Testis (tissue), 3 donors: ENCODE results near the gene ZPR1. TPM values are rescaled to one million over a fixed set of nuclear protein-coding genes. Genes with fewer than 3 reads are reported as not detected.

Experiments
- DNase-seq: peaks from one replicate; pipeline ENCODE4 v3.0.0-alpha.2; 2019
- H3K27ac ChIP-seq, 2 donors: fragments of 200-600 bp; sonication (generic); one replicate each; pipeline ENCODE4 v1.5.1; 2019
- H3K27me3 ChIP-seq: fragments of 200-600 bp; sonication (generic); one replicate; pipeline ENCODE4 v1.5.1; 2019
- H3K36me3 ChIP-seq: fragments of 200-600 bp; sonication (generic); one replicate; pipeline ENCODE4 v1.5.1; 2017; ENCODE audit warnings: low read depth; ENCODE audit errors: missing control alignments
- H3K4me1 ChIP-seq: fragments of 200-600 bp; sonication (generic); one replicate; pipeline ENCODE4 v1.5.1; 2019
- H3K4me3 ChIP-seq, 2 donors: fragments of 200-600 bp; sonication (generic); one replicate each; pipeline ENCODE4 v1.5.1; 2017 to 2019
- H3K9me3 ChIP-seq: fragments of 200-600 bp; sonication (generic); one replicate; pipeline ENCODE4 v1.5.1; 2017
- POLR2A ChIP-seq: fragments of 450-650 bp; IDR thresholded peaks from one replicate; pipeline ENCODE4 v1.6.1; 2017; ENCODE audit warnings: antibody characterized with exemption, mild to moderate bottlenecking, moderate library complexity
- WGBS, 2 donors: methylation state at CpG; one replicate each; pipeline ENCODE4 v1.1.5; 2018; 5-methylcytosine and 5-hydroxymethylcytosine counted together
- intact Hi-C: fragments of 100-400 bp; cut with DNase I; formaldehyde crosslinking; loops from one replicate; pipeline ENCODE4 v1.15.1; 2023; ENCODE audit warnings: low total_unique reads
- polyA plus RNA-seq: library from polyadenylated mRNA; stranded (reverse); fragments of 350-450 nt; fragmentation: Illumina TruSeq; extraction: RNeasy Lipid Tissue Mini Kit (QIAGEN cat#74804); gene quantifications from one replicate; pipeline ENCODE4 v1.2.3, GENCODE V29; 2014; ENCODE audit warnings: low read depth, low replicate concordance; ENCODE audit not compliant: insufficient read depth
- total RNA-seq, 2 donors: library from RNA; depleted of rRNA; stranded (reverse); fragments of >200 nt; gene quantifications; one replicate each; pipeline ENCODE4 v1.2.3, GENCODE V29; 2016
- TF ChIP-seq, protein P1 (sequence below), 3 experiments: fragments of 450-650 bp in 2 of 3; fragments of 200-600 bp in 1 of 3; sonication (generic) in 1 of 3; IDR thresholded peaks; one replicate each; pipeline ENCODE4 v1.5.1; 2016 to 2019; ENCODE audit warnings: antibody characterized with exemption in 3 of 3, mild to moderate bottlenecking in 2 of 3, moderate library complexity in 1 of 3

The ZPR1 gene
- total and polyA plus RNA-seq, 3 donors from 2014 or later = 44.4 to 138 (median 68.0) TPM

DNA sequence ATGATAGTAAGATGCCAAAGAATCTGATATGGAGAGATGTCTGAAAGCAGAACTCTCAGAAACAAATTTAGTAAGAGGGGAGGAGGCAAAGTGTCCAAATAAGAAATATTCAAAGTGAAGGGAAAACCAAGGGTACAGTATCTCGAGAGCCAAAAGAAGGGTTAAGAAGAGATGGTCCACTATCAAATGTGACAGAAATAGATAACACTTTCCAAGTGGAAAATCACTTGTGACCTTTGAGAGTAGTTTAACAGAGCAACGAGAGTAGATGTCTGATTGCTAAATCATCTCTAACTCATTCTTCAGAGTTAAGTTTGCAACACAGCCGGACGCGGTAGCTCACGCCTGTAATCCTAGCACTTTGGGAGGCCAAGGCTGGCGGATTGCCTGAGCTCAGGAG is 10.8 kb downstream of the ZPR1 start:
- H3K4me3 ChIP-seq = no peak overlapping the region
- no peaks in the 10 kb centered on the region for H3K27me3 ChIP-seq
- no peak overlapping the region for H3K27ac ChIP-seq
- H3K4me1 ChIP-seq = peaks cover under 1% of the 10 kb centered on the region
- DNase-seq = no peak
- H3K36me3 ChIP-seq = no peaks in the 10 kb centered on the region
- H3K9me3 ChIP-seq = no peaks in the 10 kb centered on the region
- WGBS, 2 donors = 79 to 88% methylated on average over 7 of the region's 7 CpGs
- TF ChIP-seq, protein P1, sequence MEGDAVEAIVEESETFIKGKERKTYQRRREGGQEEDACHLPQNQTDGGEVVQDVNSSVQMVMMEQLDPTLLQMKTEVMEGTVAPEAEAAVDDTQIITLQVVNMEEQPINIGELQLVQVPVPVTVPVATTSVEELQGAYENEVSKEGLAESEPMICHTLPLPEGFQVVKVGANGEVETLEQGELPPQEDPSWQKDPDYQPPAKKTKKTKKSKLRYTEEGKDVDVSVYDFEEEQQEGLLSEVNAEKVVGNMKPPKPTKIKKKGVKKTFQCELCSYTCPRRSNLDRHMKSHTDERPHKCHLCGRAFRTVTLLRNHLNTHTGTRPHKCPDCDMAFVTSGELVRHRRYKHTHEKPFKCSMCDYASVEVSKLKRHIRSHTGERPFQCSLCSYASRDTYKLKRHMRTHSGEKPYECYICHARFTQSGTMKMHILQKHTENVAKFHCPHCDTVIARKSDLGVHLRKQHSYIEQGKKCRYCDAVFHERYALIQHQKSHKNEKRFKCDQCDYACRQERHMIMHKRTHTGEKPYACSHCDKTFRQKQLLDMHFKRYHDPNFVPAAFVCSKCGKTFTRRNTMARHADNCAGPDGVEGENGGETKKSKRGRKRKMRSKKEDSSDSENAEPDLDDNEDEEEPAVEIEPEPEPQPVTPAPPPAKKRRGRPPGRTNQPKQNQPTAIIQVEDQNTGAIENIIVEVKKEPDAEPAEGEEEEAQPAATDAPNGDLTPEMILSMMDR (IDR thresholded peaks at IDR 0.05) = no peak
- TF ChIP-seq POLR2A = no peak
- intact Hi-C loops = no loop called here

DNA sequence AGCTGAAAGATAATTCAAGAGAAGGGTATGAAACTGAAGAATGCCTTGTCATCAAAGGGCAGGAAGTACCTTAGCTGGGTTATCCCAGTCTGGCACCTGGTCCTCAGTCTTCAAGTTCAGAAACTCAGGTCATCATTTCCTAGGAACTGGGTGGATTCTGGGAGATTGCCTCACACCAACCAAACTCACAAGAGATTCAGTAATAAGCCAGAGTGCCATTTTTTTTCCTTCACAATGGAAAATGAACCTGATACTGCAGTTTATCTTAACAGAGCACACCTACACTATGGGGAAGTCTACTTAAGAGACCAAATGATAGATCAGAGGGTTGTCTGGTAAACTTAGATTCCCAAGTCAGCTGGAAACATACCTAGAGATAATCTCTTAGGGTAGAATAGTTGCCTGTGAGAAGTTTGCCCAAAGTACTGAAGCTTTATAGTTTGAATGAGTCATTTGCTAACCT is 11.3 kb downstream of the ZPR1 start:
- Histone ChIP-seq H3K36me3 (no peaks in the 10 kb centered on the region), H3K4me1 (peaks cover 6% of the 10 kb centered on the region), H3K27ac (no peak overlapping the region), H3K4me3 (no peak overlapping the region), H3K27me3 (no peaks in the 10 kb centered on the region), H3K9me3 (no peaks in the 10 kb centered on the region)
- TF ChIP-seq, protein P1 (IDR thresholded peaks at IDR 0.05) = no peak
- TF ChIP-seq POLR2A = no peak
- intact Hi-C loops = no loop called here
- no peak for DNase-seq

DNA sequence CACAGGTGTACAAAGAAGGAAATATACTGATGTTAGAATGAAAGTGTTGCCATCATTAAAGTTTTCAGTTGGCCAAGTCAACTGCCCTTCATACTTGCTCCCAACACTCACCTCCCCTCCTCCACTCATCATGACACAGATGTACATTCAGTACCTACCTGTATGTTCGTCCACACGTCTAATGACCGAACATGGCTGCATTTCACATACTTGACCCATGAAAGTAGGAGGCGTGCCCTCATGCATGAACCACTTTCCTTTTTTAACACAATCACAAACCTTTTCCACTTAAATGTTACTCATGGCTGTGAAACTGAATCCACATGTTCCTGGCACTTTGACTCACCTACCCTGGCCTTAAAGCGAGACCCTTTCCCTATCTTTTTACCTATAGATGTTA is 11.8 kb downstream of the ZPR1 start:
- H3K4me3 ChIP-seq = no peak overlapping the region
- H3K4me1 ChIP-seq = peaks cover 11% of the 10 kb centered on the region
- no peaks in the 10 kb centered on the region for H3K27me3 ChIP-seq
- H3K36me3 ChIP-seq = no peaks in the 10 kb centered on the region
- no peak overlapping the region for H3K27ac ChIP-seq
- DNase-seq = no peak
- intact Hi-C loops = no loop called here
- 83 to 94% methylated on average over 5 of the region's 5 CpGs for WGBS, 2 donors
- no peaks in the 10 kb centered on the region for H3K9me3 ChIP-seq
- no peak for TF ChIP-seq POLR2A
- TF ChIP-seq, protein P1 (IDR thresholded peaks at IDR 0.05) = no peak

DNA sequence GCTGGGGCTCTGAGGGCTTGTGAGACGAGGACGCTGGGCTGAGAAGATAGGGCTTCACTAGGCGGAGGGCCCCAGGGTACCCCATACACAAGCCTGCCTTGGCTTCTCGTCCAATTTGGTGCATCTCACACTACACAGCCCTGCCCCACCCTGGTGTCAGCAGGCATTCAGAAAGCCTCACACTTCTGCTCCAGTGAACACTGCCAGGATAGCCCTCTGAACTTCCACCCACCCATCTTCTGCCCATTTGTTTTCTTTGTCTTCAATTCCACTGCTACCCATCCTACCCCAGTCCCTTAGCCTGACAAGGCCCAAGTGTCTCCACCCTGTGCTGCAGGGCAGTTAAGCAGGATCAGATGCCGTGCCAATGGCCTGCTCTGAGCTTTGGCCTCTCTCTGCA is 13.2 kb downstream of the ZPR1 start:
- Histone ChIP-seq H3K27me3 (no peaks in the 10 kb centered on the region), H3K4me3 (no peak overlapping the region), H3K9me3 (no peaks in the 10 kb centered on the region), H3K36me3 (no peaks in the 10 kb centered on the region), H3K27ac (no peak overlapping the region), H3K4me1 (peaks cover 12% of the 10 kb centered on the region)
- 81 to 87% methylated on average over 4 to 5 of the region's 5 CpGs for whole genome bisulfite sequencing, 2 donors
- DNase-seq = no peak
- intact Hi-C loops = no loop called here
- TF ChIP-seq POLR2A = no peak
- TF ChIP-seq, protein P1 (IDR thresholded peaks at IDR 0.05) = no peak

DNA sequence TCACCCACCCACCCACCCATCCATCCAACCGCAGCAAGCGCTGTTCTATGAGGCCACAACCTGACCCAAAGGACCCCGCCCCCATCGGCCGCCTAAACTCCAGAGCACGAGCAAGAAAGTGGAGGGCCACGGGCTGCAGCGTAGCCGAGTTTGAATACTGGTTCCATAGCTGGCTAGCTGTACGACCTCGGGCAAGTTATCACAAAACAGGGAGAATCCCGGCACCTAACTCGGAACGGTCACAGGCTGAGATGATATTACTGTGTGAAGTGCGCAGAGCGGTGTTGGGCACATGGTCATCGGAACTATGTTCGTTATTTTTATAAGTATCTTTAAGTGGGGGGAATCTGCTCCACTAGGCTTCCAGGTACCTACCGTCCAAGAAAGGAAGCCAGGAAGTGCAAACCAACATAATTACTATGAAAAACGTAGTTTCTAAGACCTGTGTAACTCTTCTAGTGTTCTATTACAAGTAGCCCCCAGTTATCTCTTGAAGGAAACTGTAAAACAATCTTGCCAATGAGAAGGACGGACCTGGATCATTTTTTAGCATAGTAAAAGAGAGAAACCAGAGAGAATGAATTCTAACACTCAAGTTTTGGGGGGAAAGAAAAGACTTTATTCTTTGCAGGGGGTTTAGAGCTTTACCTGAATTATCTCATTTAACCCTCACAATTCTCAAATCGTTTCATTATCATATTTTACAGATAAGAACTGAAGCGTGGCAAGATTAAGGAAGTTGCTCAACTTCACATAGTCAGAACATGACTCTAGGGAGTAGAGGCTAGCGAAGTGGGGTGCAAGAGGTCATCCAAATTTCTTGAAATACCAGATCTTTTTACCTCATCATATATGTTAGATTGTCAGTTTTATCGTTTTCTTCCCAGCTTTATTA is 14.4 kb downstream of the ZPR1 start:
- intact Hi-C loops = no loop called here
- TF ChIP-seq, protein P1 (IDR thresholded peaks at IDR 0.05) = no peak
- no peak for TF ChIP-seq POLR2A
- Histone ChIP-seq H3K27me3 (no peaks in the 10 kb centered on the region), H3K36me3 (no peaks in the 10 kb centered on the region), H3K9me3 (no peaks in the 10 kb centered on the region), H3K27ac (peak overlapping the region; percentile 94 to 96), H3K4me1 (peaks cover 12% of the 10 kb centered on the region), H3K4me3 (peak overlapping the region; percentile 97 to 98)
- WGBS, 2 donors = 5% methylated on average over 18 to 25 of the region's 25 CpGs
- peak; percentile 84 for DNase-seq
